SK-MEL-5 (cell line): ENCODE measurements around the gene INKA2. TPM values are rescaled to one million over a fixed set of nuclear protein-coding genes. Genes with fewer than 3 reads are reported as not detected.

Source experiments
- DNase-seq: peaks from one replicate; pipeline ENCODE4 v3.0.0-alpha.2; 2016; ENCODE audit warnings: low read depth, low spot score
- in situ Hi-C: cut with HindIII; loops from 2 replicates; pipeline ENCODE4 v1.10.0; 2016; ENCODE audit warnings: low sequenced_read_pairs, high pct_unique_total_duplicates, low pct_unique_long_range_greater_than_20kb
- total RNA-seq: library from RNA; depleted of rRNA; stranded (reverse); fragments of >200 nt; shearing (Covaris generic); gene quantifications from 2 replicates; pipeline ENCODE4 v1.2.3, GENCODE V29; 2014

INKA2 gene
- total RNA-seq, 1 experiment from 2014 or later, result 0.48 TPM

- no peak for DNase-seq
- in situ Hi-C loops, result no loop called here
Measured at GRCh38 chr1:111723091-111723806, 15.9 kb downstream of the INKA2 start.

- DNase-seq, result no peak
- in situ Hi-C loops, result no loop called here
Measured at GRCh38 chr1:111720977-111721786, 18.0 kb downstream of the INKA2 start.

- in situ Hi-C loops, result no loop called here
- no peak for DNase-seq
Measured at GRCh38 chr1:111720274-111720976, 18.8 kb downstream of the INKA2 start.

GRCh38 chr1:111719674-111720132 lies 19.5 kb downstream of the INKA2 start:
- no peak for DNase-seq
- in situ Hi-C loops, result no loop called here

GRCh38 chr1:111719135-111719534 lies 20.1 kb downstream of the INKA2 start:
- DNase-seq, result no peak
- in situ Hi-C loops, result no loop called here

GRCh38 chr1:111717450-111717849 lies 21.7 kb downstream of the INKA2 start:
- DNase-seq, result no peak
- in situ Hi-C loops, result no loop called here

- DNase-seq, result no peak
- in situ Hi-C loops, result no loop called here
Measured at GRCh38 chr1:111716333-111716732, 22.9 kb downstream of the INKA2 start.

GRCh38 chr1:111709986-111710385 lies 29.2 kb downstream of the INKA2 start:
- no peak for DNase-seq
- in situ Hi-C loops, result no loop called here

- DNase-seq, result peak; percentile 26
- in situ Hi-C loops, result no loop called here
Measured at GRCh38 chr1:111707906-111708305, 31.3 kb downstream of the INKA2 start.

- DNase-seq, result no peak
- in situ Hi-C loops, result no loop called here
Measured at GRCh38 chr1:111706921-111707320, 32.3 kb downstream of the INKA2 start.

GRCh38 chr1:111705841-111706240 lies 33.4 kb downstream of the INKA2 start:
- no peak for DNase-seq
- in situ Hi-C loops, result no loop called here

- DNase-seq, result no peak
- in situ Hi-C loops, result no loop called here
Measured at GRCh38 chr1:111704776-111705175, 34.4 kb downstream of the INKA2 start.

GRCh38 chr1:111704240-111704639 lies 35.0 kb downstream of the INKA2 start:
- in situ Hi-C loops, result no loop called here
- DNase-seq, result no peak

GRCh38 chr1:111702504-111703050 lies 36.6 kb downstream of the INKA2 start:
- no peak for DNase-seq
- in situ Hi-C loops, result no loop called here

GRCh38 chr1:111699268-111699667 lies 39.9 kb downstream of the INKA2 start:
- no peak for DNase-seq
- in situ Hi-C loops, result no loop called here

- in situ Hi-C loops, result no loop called here
Measured at GRCh38 chr1:111696330-111696729, 42.9 kb downstream of the INKA2 start.

GRCh38 chr1:111695801-111696200 lies 43.4 kb downstream of the INKA2 start:
- no peak for DNase-seq
- in situ Hi-C loops, result no loop called here

More at GRCh38 chr1:111696330-111696729, 42.9 kb downstream of the INKA2 start:
- no peak for DNase-seq

GRCh38 chr1:111691886-111692285 lies 47.3 kb downstream of the INKA2 start:
- in situ Hi-C loops, result no loop called here

More at GRCh38 chr1:111691886-111692285, 47.3 kb downstream of the INKA2 start:
- DNase-seq, result no peak
